ENCODE results near the gene VGF.

- no peak for TF ChIP-seq POLR2A (IDR thresholded peaks at IDR 0.05; ENCODE audit: low read length)
- no peak for TF ChIP-seq GATA1 (IDR thresholded peaks at IDR 0.05; ENCODE audit: low read depth, low read length)
These were observed 21.6 kb upstream of the VGF start for GRCh38 chr7:101186844-101187428.
